Psoas muscle (tissue), 8 donors: ENCODE measurements around the gene COL8A1. TPM values are rescaled to one million over a fixed set of nuclear protein-coding genes. Genes with fewer than 3 reads are reported as not detected.

Experiments used
- ATAC-seq, 4 donors: fragments of 200-7000 bp; cut with Tn5 transposase; one replicate each; pipeline ENCODE4 v1.9.1; 2020; ENCODE audit warnings: moderate library complexity in 3 of 4, mild to moderate bottlenecking in 2 of 4
- DNase-seq, 2 donors: peaks; one replicate each; pipeline ENCODE4 v3.0.0-alpha.2; 2020
- H3K27ac ChIP-seq: fragments of 200-600 bp; one replicate; pipeline ENCODE4 v1.8.0; 2022
- H3K27me3 ChIP-seq, 3 donors: fragments of 200-600 bp in 1 of 3; one replicate each; pipeline versions ENCODE4 v1.6.1 to v1.8.0; 2013 to 2022; ENCODE audit warnings: low read length in 2 of 3, mild to moderate bottlenecking in 2 of 3, moderate library complexity in 1 of 3; ENCODE audit not compliant: insufficient read depth in 3 of 3
- H3K36me3 ChIP-seq, 2 donors: fragments of 200-600 bp in 1 of 2; one replicate each; pipeline versions ENCODE4 v1.6.1 to v1.8.0; 2013 to 2022; ENCODE audit warnings: low read depth in 1 of 2, mild to moderate bottlenecking in 1 of 2, moderate library complexity in 1 of 2; ENCODE audit not compliant: insufficient read depth in 1 of 2
- H3K4me1 ChIP-seq: fragments of 200-600 bp; one replicate; pipeline ENCODE4 v1.8.0; 2022
- H3K4me3 ChIP-seq: fragments of 200-600 bp; one replicate; pipeline ENCODE4 v1.8.0; 2022; ENCODE audit warnings: mild to moderate bottlenecking
- H3K9me3 ChIP-seq: fragments of 200-600 bp; one replicate; pipeline ENCODE4 v1.8.0; 2022
- WGBS, 3 donors: extraction: QIAGEN DNeasy Blood & Tissue Kit; methylation state at CpG; one replicate each; pipeline versions ENCODE4 v1.1.6 to v1.1.7; 2013; 5-methylcytosine and 5-hydroxymethylcytosine counted together
- intact Hi-C, 2 donors: fragments of 100-400 bp; cut with DNase I; formaldehyde crosslinking; loops; one replicate each; pipeline versions ENCODE4 v1.11.0 to v1.14.2; 2022
- polyA plus RNA-seq, 3 donors: library from polyadenylated mRNA; stranded (reverse); fragments of 200-250 nt; gene quantifications; one replicate each; pipeline ENCODE4 v1.2.3, GENCODE V29; 2013
- total RNA-seq, 4 donors: library from RNA; stranded (reverse); fragmentation: NEBNext Ultra II Directional in 2 of 4; extraction: Animal tissue kit (Norgen Biotek cat#: 25700) in 2 of 4; gene quantifications; one replicate each; pipeline versions ENCODE4 v1.2.1 to v1.2.4, GENCODE V29; 2021 to 2023
- TF ChIP-seq, protein P1 (sequence below): fragments of 200-600 bp; IDR thresholded peaks from one replicate; pipeline ENCODE4 v1.8.0; 2022; ENCODE audit warnings: antibody characterized with exemption
- donor health status: healthy with polysubstance abuse.
- donor health status: DM: no; HTN: no; CAD: no; lungs with moderate emphysema.
- donor health status: Bipolar disorder and iron deficiency.
- donor health status: healthy.
- donor health status: DM: yes; HTN: yes; CAD: no.
- donor health status: DM: no; HTN: no; CAD: no.
- donor health status: DM: no; HTN: no; CAD: no.
- donor health status: DM: yes; HTN: yes; CAD: no.

The COL8A1 gene
- total and polyA plus RNA-seq, 7 donors, result 1.2 to 11.3 (median 2.3) TPM

DNA sequence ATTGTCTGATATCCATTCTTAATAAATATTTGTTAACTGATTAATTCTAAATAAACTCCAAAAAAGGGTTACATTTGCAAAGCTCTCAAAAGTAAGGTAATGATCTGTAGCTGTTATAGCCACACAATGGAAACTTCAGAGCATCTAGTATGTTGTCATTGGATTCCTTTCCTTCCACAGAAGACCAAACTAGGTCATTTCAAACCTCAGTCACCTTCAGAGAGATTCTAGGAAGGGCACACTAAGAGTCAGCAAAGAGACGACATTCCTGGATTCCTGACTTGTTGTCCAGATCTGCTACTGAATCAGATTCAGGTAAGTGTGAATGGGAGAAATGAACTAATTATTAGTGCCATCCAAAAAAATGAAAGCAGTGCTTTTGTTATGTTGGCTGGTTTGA, 3.0 kb upstream of the COL8A1 start:
- Histone ChIP-seq H3K4me3 (no peak overlapping the region), H3K4me1 (no peaks in the 10 kb centered on the region), H3K9me3 (no peaks in the 10 kb centered on the region), H3K27me3 (peaks cover 0 to 39% (median 13%) of the 10 kb centered on the region in 3 donors), H3K36me3 (no peaks in the 10 kb centered on the region), H3K27ac (no peak overlapping the region)
- WGBS, 3 donors, result 88 to 92% (median 89%) methylated on average over 1 of the region's 1 CpG
- ATAC-seq, result no peak
- TF ChIP-seq, protein P1, sequence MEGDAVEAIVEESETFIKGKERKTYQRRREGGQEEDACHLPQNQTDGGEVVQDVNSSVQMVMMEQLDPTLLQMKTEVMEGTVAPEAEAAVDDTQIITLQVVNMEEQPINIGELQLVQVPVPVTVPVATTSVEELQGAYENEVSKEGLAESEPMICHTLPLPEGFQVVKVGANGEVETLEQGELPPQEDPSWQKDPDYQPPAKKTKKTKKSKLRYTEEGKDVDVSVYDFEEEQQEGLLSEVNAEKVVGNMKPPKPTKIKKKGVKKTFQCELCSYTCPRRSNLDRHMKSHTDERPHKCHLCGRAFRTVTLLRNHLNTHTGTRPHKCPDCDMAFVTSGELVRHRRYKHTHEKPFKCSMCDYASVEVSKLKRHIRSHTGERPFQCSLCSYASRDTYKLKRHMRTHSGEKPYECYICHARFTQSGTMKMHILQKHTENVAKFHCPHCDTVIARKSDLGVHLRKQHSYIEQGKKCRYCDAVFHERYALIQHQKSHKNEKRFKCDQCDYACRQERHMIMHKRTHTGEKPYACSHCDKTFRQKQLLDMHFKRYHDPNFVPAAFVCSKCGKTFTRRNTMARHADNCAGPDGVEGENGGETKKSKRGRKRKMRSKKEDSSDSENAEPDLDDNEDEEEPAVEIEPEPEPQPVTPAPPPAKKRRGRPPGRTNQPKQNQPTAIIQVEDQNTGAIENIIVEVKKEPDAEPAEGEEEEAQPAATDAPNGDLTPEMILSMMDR, result no peak
- DNase-seq, result no peak
- intact Hi-C loops, result loop anchor here in 1 of 2 donors (10.0 kb wide), 1 partner anchor 49 kb away; no protein-coding TSS in a partner anchor

DNA sequence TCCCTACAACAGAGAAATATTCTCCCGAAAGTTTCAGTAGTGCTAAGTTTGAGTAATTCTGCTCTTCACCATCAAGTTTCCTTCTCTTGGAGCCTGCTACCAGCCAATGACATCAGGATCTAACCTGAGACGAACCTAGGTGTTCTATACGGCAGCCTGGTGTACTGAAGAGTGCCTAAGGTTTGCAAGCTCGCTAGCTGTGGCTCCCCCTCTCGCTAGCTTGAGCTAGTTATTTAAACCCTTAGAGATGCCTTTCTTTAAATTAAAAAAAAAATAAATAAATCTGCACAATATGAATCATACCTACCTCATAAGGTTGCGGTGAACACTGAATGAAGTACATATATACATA, 1.4 kb upstream of the COL8A1 start:
- peaks cover 0 to 34% (median 13%) of the 10 kb centered on the region in 3 donors for H3K27me3 ChIP-seq
- DNase-seq (no peak), ATAC-seq (peak in 1 of 4 donors; percentile 23)
- no peak overlapping the region for H3K27ac ChIP-seq
- intact Hi-C loops, result loop anchor here in 1 of 2 donors (10.0 kb wide), 1 partner anchor 48 kb away; no protein-coding TSS in a partner anchor
- H3K36me3 ChIP-seq, result no peaks in the 10 kb centered on the region
- no peaks in the 10 kb centered on the region for H3K4me1 ChIP-seq
- peak overlapping the region; percentile 58 for H3K4me3 ChIP-seq
- TF ChIP-seq, protein P1, result no peak
- H3K9me3 ChIP-seq, result no peaks in the 10 kb centered on the region
- WGBS, 3 donors, result 16 to 23% (median 18%) methylated on average over 6 of the region's 6 CpGs

DNA sequence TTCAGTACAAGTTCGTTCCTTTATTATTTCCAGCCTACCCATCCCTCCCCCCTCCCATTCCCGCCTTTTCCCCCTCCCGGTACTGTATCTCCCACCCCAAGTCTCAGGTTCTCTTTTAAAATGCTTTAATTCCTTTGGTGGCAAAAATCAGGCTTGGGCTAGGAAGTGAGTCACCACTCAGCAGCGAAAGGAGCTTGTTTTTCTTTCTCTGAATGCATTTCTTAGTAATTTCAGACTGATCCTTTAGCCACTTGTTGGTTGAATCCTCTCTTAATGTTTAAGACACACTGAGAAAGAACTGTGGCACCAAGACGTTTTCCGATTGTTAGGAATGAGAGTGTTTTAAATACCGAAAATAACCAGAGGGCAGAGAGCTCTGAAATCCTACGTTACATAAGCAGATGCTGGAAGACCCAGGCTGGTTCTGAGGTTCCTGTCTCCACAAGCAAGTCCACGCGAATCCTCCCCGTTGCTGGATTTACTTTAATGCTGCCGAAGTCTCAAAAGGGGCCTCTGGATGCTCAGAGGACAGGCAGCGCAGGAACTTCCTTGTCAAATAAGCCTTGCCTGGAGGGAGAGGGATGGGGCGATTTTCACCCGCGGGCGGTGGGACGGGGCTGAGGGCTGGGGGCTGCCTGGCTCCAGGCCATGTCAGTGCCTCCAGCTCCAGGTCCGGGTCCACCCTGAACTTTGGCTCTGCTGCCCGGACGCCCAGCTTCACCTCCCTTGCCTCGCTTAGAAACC, 854 bp upstream of the COL8A1 start:
- Histone ChIP-seq H3K27me3 (peaks cover 0 to 34% (median 13%) of the 10 kb centered on the region in 3 donors), H3K36me3 (no peaks in the 10 kb centered on the region), H3K4me3 (peak overlapping the region; percentile 58), H3K4me1 (no peaks in the 10 kb centered on the region), H3K9me3 (no peaks in the 10 kb centered on the region), H3K27ac (peak overlapping the region; percentile 47)
- ATAC-seq (peak in 2 of 4 donors; percentile 23 to 46), DNase-seq (peak in 1 of 2 donors; percentile 56)
- TF ChIP-seq, protein P1, result no peak
- WGBS, 3 donors, result 1 to 2% (median 1%) methylated on average over 22 of the region's 22 CpGs
- intact Hi-C loops, result loop anchor here in 1 of 2 donors (10.0 kb wide), 1 partner anchor 47 kb away; no protein-coding TSS in a partner anchor

DNA sequence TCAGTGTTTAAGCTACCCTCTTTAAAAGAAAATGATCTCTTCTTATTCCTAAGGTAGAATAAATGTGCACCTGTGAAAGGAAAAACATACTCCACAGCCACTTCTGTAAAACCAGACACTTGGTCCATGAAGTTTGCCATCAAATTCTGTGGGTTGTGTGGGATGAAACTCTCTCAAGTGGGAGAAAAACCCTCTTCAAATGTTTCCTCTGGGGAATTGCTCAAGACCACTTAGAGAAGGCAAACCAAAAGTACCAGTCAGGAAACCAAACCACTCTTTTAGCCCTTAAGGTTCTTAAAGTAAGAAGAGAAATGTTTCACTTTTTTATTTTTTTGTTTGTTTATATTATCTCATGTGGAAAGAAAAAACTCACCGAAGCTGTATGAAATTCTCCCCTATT, 1.2 kb downstream of the COL8A1 start:
- no peaks in the 10 kb centered on the region for H3K4me1 ChIP-seq
- no peak overlapping the region for H3K4me3 ChIP-seq
- H3K9me3 ChIP-seq, result no peaks in the 10 kb centered on the region
- no peak for DNase-seq
- intact Hi-C loops, result loop anchor here in 1 of 2 donors (10.0 kb wide), 1 partner anchor 45 kb away; no protein-coding TSS in a partner anchor
- TF ChIP-seq, protein P1, result no peak
- no peaks in the 10 kb centered on the region for H3K36me3 ChIP-seq
- no peak for ATAC-seq
- no peak overlapping the region for H3K27ac ChIP-seq
- H3K27me3 ChIP-seq, result peaks cover 0 to 26% (median 13%) of the 10 kb centered on the region in 3 donors
- WGBS, 3 donors, result 49 to 63% (median 56%) methylated on average over 1 of the region's 1 CpG
